Measurements from ENCODE around the gene PDK2.

GRCh38 chr17:50100480-50100883, 5.3 kb downstream of the PDK2 start:
- no peak for TF ChIP-seq BHLHE40 (IDR thresholded peaks at IDR 0.05; ENCODE audit: borderline replicate concordance)
- TF ChIP-seq TARDBP (IDR thresholded peaks at IDR 0.05): no peak
- TF ChIP-seq HDGF (IDR thresholded peaks at IDR 0.05; ENCODE audit: borderline replicate concordance): no peak
- no peak for TF ChIP-seq SP1 (IDR thresholded peaks at IDR 0.05)

Measured in HEK293T (cell line).